OCI-LY1 (cell line): Measurements from ENCODE around the gene VKORC1.

Experiments
- H2AFZ ChIP-seq: fragments of 200-600 bp; sonication (generic), shearing (Covaris generic); 2 replicates; pipeline ENCODE4 v1.6.0; 2014; ENCODE audit warnings: antibody characterized with exemption, mild to moderate bottlenecking, low read length
- H3F3A ChIP-seq: fragments of 200-600 bp; sonication (generic), shearing (Covaris generic); 2 replicates; pipeline ENCODE4 v1.6.0; 2014; ENCODE audit warnings: mild to moderate bottlenecking, antibody characterized with exemption, low read length, moderate library complexity; ENCODE audit not compliant: insufficient read depth
- H3K27ac ChIP-seq: fragments of 200-600 bp; sonication (generic); 2 replicates; pipeline ENCODE4 v1.5.1; 2014; ENCODE audit warnings: low read length, mixed run types, mild to moderate bottlenecking, low read depth; ENCODE audit not compliant: poor library complexity, severe bottlenecking
- H3K27me3 ChIP-seq: fragments of 200-600 bp; sonication (generic); 2 replicates; pipeline ENCODE4 v1.6.0; 2014; ENCODE audit warnings: antibody characterized with exemption, mild to moderate bottlenecking, low read length, moderate library complexity; ENCODE audit not compliant: insufficient read depth
- H3K36me3 ChIP-seq: fragments of 200-600 bp; sonication (generic); 2 replicates; pipeline ENCODE4 v1.6.1; 2014; ENCODE audit warnings: mild to moderate bottlenecking, antibody characterized with exemption, low read length, moderate library complexity, mixed read lengths; ENCODE audit not compliant: insufficient read depth
- H3K4me1 ChIP-seq: fragments of 200-600 bp; sonication (generic); 2 replicates; pipeline ENCODE4 v1.5.1; 2014; ENCODE audit warnings: mild to moderate bottlenecking, low read length, moderate library complexity; ENCODE audit not compliant: insufficient read depth, severe bottlenecking
- H3K4me2 ChIP-seq: fragments of 200-600 bp; sonication (generic), shearing (Covaris generic); 2 replicates; pipeline ENCODE4 v1.6.1; 2014; ENCODE audit warnings: low read length
- H3K4me3 ChIP-seq: fragments of 200-600 bp; sonication (generic); 2 replicates; pipeline ENCODE4 v1.5.1; 2014; ENCODE audit warnings: low read length, low read depth, mild to moderate bottlenecking, mixed read lengths; ENCODE audit not compliant: poor library complexity, severe bottlenecking
- H3K79me2 ChIP-seq: fragments of 200-600 bp; shearing (Covaris generic); 2 replicates; pipeline ENCODE4 v1.6.1; 2016; ENCODE audit warnings: mixed run types, low read length, mixed read lengths; ENCODE audit not compliant: insufficient read depth
- H3K9ac ChIP-seq: fragments of 200-600 bp; sonication (generic), shearing (Covaris generic); 2 replicates; pipeline ENCODE4 v1.6.1; 2014; ENCODE audit warnings: mild to moderate bottlenecking, low read length, mixed read lengths
- H3K9me2 ChIP-seq: fragments of 200-600 bp; sonication (generic), shearing (Covaris generic); 2 replicates; pipeline ENCODE4 v1.6.1; 2014; ENCODE audit warnings: low read depth, mild to moderate bottlenecking, low read length, mixed read lengths
- H3K9me3 ChIP-seq: fragments of 200-600 bp; shearing (Covaris generic); 2 replicates; pipeline ENCODE4 v1.6.1; 2014; ENCODE audit warnings: low read length, mixed read lengths
- H4K20me1 ChIP-seq: fragments of 200-600 bp; sonication (generic), shearing (Covaris generic); 2 replicates; pipeline ENCODE4 v1.6.0; 2016; ENCODE audit warnings: mild to moderate bottlenecking, low read length; ENCODE audit not compliant: insufficient read depth
- EZH2 ChIP-seq: fragments of 200-600 bp; sonication (generic), shearing (Covaris generic); IDR thresholded peaks from 2 replicates; pipeline ENCODE4 v1.8.0; 2017; ENCODE audit warnings: borderline replicate concordance, mixed run types, mild to moderate bottlenecking, antibody characterized with exemption, low read length, moderate library complexity, mixed read lengths
- TF ChIP-seq, protein P1 (sequence below): fragments of 200-600 bp; sonication (generic), shearing (Covaris generic); IDR thresholded peaks from 2 replicates; pipeline ENCODE4 v1.5.1; 2017; ENCODE audit warnings: mild to moderate bottlenecking, antibody characterized with exemption, low read length, moderate library complexity, mixed read lengths

VKORC1 gene

DNA sequence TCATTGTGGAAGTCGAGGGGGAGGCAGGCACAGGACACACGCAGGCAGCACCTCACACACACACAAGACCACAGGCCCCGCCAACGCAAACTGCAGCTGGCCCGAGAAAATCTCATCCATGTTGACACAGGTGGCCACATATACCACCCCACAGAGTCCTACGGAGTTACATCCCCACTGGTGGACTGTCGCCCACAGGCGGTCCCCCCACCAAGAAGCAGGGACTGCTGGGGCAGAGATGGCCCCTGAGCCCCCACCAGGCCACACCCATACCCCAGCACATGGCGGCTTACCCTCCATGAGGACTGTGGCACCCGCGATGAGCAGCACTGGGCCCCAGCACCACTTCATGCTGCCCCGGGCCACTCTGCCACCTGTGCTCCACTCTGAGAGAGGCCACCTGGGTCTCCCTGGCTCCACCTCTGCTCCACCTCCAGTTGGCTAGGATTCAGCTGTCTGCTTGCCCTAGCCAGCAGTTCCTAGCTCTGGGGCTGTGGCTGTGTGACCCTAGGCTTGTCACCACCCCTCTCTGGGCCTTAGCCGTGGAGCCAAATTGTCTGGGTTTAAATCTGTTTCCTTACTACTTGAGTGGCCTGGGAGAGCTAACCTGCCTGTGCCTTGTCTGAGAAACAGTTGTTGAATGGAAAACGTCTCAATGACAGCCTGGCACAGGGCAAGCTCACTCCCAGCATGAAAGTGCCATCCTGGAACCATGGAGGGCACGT, 6.0 kb downstream of the VKORC1 start, which contains the start of gene PRSS53:
PRSS53 (minus strand) TSS at position 485 of the 725 bp plus-strand sequence; CDS start at position 351, 134 bp downstream.
- Histone ChIP-seq H4K20me1 (no peaks in the 10 kb centered on the region), H3K79me2 (no peaks in the 10 kb centered on the region), H3K4me3 (no peak within 1 kb of the TSS), H3K9me3 (no peaks in the 10 kb centered on the region), H3K4me1 (peaks cover 4% of the 10 kb centered on the region), H3K9ac (no peak within 1 kb of the TSS), H3K9me2 (no peaks in the 10 kb centered on the region), H3K27me3 (no peaks in the 10 kb centered on the region), H3K36me3 (peaks cover 29% of the 10 kb centered on the region; the same call in 1 of the 2 replicates), H3K4me2 (no peak within 1 kb of the TSS), H2AFZ (no peak within 1 kb of the TSS), H3F3A (no peaks in the 10 kb centered on the region), H3K27ac (no peak within 1 kb of the TSS)
- TF ChIP-seq, protein P1, sequence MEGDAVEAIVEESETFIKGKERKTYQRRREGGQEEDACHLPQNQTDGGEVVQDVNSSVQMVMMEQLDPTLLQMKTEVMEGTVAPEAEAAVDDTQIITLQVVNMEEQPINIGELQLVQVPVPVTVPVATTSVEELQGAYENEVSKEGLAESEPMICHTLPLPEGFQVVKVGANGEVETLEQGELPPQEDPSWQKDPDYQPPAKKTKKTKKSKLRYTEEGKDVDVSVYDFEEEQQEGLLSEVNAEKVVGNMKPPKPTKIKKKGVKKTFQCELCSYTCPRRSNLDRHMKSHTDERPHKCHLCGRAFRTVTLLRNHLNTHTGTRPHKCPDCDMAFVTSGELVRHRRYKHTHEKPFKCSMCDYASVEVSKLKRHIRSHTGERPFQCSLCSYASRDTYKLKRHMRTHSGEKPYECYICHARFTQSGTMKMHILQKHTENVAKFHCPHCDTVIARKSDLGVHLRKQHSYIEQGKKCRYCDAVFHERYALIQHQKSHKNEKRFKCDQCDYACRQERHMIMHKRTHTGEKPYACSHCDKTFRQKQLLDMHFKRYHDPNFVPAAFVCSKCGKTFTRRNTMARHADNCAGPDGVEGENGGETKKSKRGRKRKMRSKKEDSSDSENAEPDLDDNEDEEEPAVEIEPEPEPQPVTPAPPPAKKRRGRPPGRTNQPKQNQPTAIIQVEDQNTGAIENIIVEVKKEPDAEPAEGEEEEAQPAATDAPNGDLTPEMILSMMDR = no peak
- TF ChIP-seq EZH2 = no peak

GRCh38 chr16:31087971-31088370, 6.6 kb downstream of the VKORC1 start:
- Histone ChIP-seq H3F3A (no peaks in the 10 kb centered on the region), H3K9me3 (no peaks in the 10 kb centered on the region), H3K79me2 (no peaks in the 10 kb centered on the region), H3K9ac (no peak overlapping the region), H3K4me3 (no peak overlapping the region), H3K36me3 (peaks cover 29% of the 10 kb centered on the region; the same call in 1 of the 2 replicates), H3K9me2 (no peaks in the 10 kb centered on the region), H3K27ac (no peak overlapping the region), H2AFZ (no peak overlapping the region), H3K4me1 (no peaks in the 10 kb centered on the region), H4K20me1 (no peaks in the 10 kb centered on the region), H3K27me3 (no peaks in the 10 kb centered on the region), H3K4me2 (no peak overlapping the region)
- TF ChIP-seq, protein P1 = no peak
- no peak for TF ChIP-seq EZH2

- Histone ChIP-seq H3F3A (no peaks in the 10 kb centered on the region), H3K4me3 (no peak overlapping the region), H3K9ac (no peak overlapping the region), H3K27me3 (no peaks in the 10 kb centered on the region), H3K9me3 (no peaks in the 10 kb centered on the region), H4K20me1 (no peaks in the 10 kb centered on the region), H3K9me2 (no peaks in the 10 kb centered on the region), H3K4me1 (no peaks in the 10 kb centered on the region), H3K4me2 (no peak overlapping the region), H3K79me2 (no peaks in the 10 kb centered on the region), H3K27ac (no peak overlapping the region), H2AFZ (no peak overlapping the region), H3K36me3 (peaks cover 29% of the 10 kb centered on the region; the same call in 1 of the 2 replicates)
- TF ChIP-seq EZH2 = no peak
- TF ChIP-seq, protein P1 = no peak
Measured at GRCh38 chr16:31087481-31087880, 7.1 kb downstream of the VKORC1 start.
